ENCODE data around the gene KIN.

DNA sequence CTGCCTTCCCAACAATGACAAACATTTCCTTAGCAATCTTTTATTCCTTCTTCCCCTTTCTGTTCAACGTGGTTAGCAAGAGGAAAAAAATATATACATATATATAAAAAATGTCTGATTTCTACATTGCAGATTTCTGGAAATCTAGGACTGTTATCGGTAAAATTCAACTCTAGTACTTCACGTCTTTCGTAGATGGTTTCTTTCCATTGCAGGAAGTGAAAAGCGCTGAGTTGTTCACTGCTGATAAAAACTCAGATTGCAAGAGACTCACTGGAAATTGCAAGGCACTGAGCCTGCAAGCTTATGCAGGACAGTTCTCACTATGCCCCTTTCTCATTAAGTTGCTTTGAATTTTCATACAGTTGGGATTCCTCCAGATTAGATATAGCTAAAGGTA is 23.9 kb downstream of the KIN start:
- TF ChIP-seq POLR2A (IDR thresholded peaks at IDR 0.05), result no peak
- TF ChIP-seq, protein P1, sequence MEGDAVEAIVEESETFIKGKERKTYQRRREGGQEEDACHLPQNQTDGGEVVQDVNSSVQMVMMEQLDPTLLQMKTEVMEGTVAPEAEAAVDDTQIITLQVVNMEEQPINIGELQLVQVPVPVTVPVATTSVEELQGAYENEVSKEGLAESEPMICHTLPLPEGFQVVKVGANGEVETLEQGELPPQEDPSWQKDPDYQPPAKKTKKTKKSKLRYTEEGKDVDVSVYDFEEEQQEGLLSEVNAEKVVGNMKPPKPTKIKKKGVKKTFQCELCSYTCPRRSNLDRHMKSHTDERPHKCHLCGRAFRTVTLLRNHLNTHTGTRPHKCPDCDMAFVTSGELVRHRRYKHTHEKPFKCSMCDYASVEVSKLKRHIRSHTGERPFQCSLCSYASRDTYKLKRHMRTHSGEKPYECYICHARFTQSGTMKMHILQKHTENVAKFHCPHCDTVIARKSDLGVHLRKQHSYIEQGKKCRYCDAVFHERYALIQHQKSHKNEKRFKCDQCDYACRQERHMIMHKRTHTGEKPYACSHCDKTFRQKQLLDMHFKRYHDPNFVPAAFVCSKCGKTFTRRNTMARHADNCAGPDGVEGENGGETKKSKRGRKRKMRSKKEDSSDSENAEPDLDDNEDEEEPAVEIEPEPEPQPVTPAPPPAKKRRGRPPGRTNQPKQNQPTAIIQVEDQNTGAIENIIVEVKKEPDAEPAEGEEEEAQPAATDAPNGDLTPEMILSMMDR (IDR thresholded peaks at IDR 0.05), result no peak

All from heart left ventricle (tissue), 13 donors.